ENCODE results near the gene ANKRD44.

The ANKRD44 gene

DNA sequence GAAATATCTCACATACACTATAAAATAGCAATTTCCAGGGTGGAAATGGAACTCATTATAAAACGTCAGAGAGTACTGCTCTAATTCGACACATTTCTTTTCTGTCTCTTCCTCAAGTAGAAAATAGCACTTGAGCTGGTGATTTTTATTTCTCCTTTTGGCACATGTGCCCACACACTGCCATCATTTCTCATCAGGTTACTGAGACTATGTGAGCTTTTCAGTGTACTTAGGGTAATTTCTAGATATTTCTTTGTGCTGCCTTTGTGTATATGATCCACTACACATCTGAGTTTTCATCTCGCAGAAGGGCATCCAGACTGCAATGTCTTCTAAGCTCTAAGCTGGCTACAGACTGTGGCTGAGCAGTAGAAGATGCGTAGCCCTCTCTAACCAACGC is 321.9 kb downstream of the ANKRD44 start:
- DNase-seq (ENCODE audit: low read depth, low spot score), result no peak

DNA sequence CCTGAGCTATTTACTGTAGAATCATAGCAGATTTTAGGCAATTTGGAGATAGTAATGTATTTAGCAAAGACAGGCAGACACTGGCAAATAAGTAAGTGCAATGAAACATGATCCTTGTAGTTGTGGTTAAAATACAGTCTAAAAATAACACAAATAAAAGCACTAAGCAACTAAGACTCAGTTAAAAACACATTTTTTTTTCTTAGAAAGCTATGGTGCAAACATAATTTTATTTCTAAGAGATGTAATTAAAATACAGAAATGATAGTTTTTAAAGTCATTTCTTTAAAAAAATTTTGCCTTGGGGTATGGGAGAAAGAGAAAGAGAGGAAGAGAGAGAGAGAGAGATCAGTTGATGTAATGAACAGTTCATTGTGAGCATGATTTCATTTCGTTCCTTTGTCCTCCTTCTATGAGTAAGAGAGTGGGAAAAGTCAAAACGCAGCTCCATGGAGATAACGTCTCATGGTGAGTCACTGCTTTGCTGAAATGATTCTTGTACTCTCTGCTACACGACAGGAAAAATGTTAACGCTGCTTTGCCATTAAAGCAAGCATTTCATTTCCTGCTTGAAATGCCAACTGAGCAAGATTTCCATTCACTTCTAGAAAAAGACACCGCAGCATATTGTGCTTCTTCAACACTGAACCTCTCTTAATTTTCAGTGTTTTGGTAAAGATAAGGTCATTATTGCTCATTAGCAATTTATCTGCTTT is 322.8 kb downstream of the ANKRD44 start:
- DNase-seq (ENCODE audit: low read depth, low spot score), result no peak

- DNase-seq (ENCODE audit: low read depth, low spot score), result no peak
Observed at GRCh38 chr2:196987298-196987648, 323.3 kb downstream of the ANKRD44 start.

- DNase-seq (ENCODE audit: low read depth, low spot score), result no peak
Observed at GRCh38 chr2:196985511-196986183, 324.9 kb downstream of the ANKRD44 start.

- DNase-seq (ENCODE audit: low read depth, low spot score), result no peak
Observed at GRCh38 chr2:196984903-196985302, 325.7 kb downstream of the ANKRD44 start.

GRCh38 chr2:196983934-196984333 is 326.6 kb downstream of the ANKRD44 start:
- DNase-seq (ENCODE audit: low read depth, low spot score), result no peak

GRCh38 chr2:196980473-196980872 is 330.1 kb downstream of the ANKRD44 start:
- DNase-seq (ENCODE audit: low read depth, low spot score), result no peak

GRCh38 chr2:196980001-196980400 is 330.6 kb downstream of the ANKRD44 start:
- no peak for DNase-seq (ENCODE audit: low read depth, low spot score)

- DNase-seq (ENCODE audit: low read depth, low spot score), result no peak
Observed at GRCh38 chr2:196977507-196977906, 333.1 kb downstream of the ANKRD44 start.

DNA sequence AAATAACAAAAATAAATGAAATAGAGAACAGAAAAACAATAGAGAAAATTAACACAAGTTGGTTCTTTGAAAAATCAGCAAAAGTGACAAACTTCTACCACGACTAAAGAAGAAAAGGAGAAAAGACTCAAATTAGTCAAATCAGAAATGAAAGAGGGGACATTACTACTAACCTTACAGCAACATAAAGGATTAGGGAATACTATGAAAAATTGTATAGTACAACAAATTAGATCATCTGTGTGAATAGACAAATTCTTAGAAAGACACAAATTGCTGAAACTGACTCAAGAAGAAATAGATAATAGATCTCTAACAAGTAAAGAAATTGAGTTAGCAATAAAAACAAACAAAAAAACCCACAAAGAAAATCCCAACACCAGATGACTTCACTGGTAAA is 335.6 kb downstream of the ANKRD44 start:
- no peak for DNase-seq (ENCODE audit: low read depth, low spot score)

GRCh38 chr2:196971574-196972279 is 338.9 kb downstream of the ANKRD44 start:
- no peak for DNase-seq (ENCODE audit: low read depth, low spot score)

- DNase-seq (ENCODE audit: low read depth, low spot score), result no peak
Observed at GRCh38 chr2:196970099-196970498, 340.5 kb downstream of the ANKRD44 start.

DNA sequence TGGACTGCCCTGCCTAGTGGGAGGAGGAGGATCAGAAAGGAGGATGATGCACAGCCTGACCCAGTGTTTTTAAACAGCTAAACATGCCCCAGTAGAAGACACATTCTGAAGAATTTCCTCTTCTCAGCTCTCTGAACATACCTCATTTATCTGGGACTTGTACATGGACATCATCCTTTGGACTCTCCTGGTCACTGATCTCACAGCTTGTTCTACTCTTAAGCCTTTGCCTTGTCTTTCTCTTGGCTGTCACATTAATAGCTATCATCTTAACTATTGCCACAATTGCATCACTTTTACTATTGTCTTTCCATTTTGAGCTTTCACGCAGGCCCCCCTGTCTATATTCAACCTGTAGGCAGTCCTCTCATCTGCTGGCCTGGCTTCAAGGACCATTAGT is 342.1 kb downstream of the ANKRD44 start:
- no peak for DNase-seq (ENCODE audit: low read depth, low spot score)

DNA sequence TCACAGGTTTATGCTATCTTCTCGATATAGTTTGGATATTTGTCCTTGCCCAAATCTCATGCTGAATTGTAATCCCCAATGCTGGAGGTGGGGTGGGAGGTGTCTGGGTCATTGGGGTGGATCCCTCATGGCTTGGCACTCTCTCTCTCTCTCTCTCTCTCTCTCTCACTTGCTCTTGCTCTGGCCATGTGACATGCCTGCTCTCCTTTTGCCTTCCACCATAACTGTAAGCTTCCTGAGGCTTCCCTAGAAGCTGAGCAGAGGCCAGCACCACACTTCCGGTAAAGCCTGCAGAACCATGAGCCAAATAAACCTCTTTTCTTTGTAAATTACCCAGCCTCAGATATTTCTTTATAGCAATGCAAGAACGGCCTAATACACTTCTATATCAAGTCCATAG is 342.8 kb downstream of the ANKRD44 start:
- DNase-seq (ENCODE audit: low read depth, low spot score), result no peak

GRCh38 chr2:196967116-196967515 is 343.5 kb downstream of the ANKRD44 start:
- DNase-seq (ENCODE audit: low read depth, low spot score), result no peak

DNA sequence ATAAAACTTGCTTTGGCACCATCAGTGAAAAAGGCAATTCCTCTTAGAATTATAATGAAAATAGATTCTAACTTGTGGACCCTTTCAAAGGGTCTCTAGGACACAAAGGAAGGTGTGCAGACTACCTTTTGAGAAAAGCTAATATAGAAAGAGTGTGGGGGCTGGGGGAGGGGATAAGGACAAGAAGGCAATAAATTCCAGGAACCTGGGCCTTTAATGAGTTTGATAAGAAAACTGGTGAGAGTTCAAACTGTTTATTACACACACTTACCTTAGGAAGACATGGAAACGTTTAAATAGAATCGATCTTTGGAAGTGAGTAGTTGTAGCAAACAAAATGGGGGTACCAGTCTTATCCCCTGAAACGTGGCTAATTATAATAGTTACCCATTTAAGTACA is 344.5 kb downstream of the ANKRD44 start:
- DNase-seq (ENCODE audit: low read depth, low spot score), result no peak

DNA sequence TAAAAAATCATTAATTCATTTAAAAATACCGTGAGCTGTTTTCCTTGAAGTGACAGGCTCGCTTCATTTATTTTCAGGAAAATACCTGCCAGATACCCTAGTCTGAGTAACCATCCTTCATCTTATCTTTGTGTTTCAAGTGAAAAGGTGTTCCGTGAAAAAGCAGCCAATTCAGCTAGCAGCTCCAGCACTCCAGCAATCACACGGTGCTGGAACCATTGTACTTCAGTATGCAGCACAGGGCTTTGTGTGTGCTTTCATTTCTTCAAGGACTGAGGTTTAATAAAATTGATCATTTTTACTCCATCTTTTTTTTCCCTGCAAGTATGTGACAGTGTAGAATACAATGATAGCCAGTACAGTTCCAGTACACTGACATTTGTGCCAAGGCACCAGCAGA is 344.9 kb downstream of the ANKRD44 start:
- no peak for DNase-seq (ENCODE audit: low read depth, low spot score)

DNA sequence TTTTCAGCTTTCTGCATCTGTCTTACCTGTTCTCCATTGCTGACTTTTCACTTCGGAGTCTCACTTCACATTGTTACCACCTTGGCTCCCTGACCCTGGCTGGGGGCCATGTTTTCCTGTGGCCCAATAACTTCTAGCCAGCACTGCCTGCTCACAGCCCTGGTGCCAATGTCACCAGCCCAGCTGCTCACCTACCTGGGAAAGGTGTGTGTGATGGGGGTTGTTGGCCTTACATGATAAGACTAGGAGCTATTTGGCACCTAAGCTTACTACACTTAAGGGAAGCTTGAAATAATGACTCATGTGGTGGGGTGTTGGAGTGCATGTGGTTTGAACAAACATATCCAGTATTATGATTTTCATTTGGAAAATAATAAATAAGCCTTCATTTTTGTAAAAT is 346.6 kb downstream of the ANKRD44 start:
- no peak for DNase-seq (ENCODE audit: low read depth, low spot score)

DNA sequence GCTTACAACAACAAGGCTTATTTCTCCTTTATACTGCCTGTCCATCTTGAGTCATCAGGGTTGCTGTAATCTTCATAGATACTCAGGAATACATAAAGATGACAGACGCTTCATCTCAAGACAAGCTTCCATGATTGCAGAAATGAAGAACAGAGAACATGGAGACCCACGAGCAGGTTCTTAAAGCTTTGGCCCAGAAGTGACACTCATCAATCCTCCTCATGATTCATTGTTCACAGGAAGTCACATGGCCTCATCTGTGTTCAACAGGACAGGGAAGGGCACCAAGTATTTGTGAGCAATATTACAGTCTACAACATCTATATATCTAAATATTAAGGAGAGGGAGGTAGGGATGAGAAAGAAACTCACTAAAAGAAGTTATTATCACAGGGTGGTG is 347.5 kb downstream of the ANKRD44 start:
- DNase-seq (ENCODE audit: low read depth, low spot score), result no peak

DNA sequence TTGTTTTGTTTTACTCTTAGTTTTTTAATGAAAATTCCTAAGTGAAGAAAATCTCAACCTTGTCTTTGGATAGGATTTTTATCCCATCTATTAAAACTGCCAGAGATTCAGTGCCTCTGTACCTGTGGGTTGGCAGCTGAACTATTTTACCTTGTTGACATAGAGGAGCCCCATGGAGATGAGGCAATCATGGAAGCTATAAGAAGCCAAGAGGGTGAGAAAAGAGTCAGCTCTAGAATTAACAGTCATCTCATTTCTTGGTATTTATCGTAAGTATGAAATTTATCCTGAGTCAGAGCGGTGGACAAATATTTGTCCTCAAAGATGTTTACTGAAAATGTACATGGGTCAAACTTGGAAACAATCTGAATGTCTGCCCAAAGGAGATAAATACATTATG is 348.3 kb downstream of the ANKRD44 start:
- no peak for DNase-seq (ENCODE audit: low read depth, low spot score)

- DNase-seq (ENCODE audit: low read depth, low spot score), result no peak
Observed at GRCh38 chr2:196961889-196962288, 348.7 kb downstream of the ANKRD44 start.

- no peak for DNase-seq (ENCODE audit: low read depth, low spot score)
Observed at GRCh38 chr2:196959734-196960338, 350.7 kb downstream of the ANKRD44 start.

GRCh38 chr2:196959281-196959680 is 351.3 kb downstream of the ANKRD44 start:
- no peak for DNase-seq (ENCODE audit: low read depth, low spot score)

All from activated CD4-positive, CD25-positive, alpha-beta regulatory T cell treated with anti-CD3 and anti-CD28 coated beads, Interleukin-2, amount 50 U/mL, for 16 hours (primary cell).